LNCAP (cell line): ENCODE data around the gene TTLL11.

ENCODE experiments used
- CTCF ChIP-seq: fragments of 450-650 bp; IDR thresholded peaks from 2 replicates; pipeline ENCODE4 v1.5.1; 2017; ENCODE audit warnings: mild to moderate bottlenecking

TTLL11 gene

DNA sequence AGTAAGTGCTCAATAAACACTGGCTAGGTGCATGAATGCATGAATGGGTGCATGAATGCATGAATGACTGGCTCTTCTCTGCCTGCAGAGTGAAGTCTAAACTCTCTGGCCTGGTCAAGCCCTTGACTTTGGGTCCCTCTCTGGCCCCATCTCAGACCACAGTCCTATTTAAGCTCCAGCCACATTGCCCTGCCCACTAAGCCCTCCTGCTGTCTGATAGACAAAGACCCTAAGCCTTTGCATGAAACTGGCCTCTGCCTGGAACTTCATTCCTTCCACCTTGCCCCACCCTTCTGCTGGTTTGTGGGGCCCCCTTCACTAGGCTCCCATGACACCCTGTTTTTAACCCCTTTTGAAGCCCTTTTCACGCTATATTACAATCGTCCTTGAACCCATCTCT lies 202.4 kb downstream of the TTLL11 start:
- no peak for TF ChIP-seq CTCF

DNA sequence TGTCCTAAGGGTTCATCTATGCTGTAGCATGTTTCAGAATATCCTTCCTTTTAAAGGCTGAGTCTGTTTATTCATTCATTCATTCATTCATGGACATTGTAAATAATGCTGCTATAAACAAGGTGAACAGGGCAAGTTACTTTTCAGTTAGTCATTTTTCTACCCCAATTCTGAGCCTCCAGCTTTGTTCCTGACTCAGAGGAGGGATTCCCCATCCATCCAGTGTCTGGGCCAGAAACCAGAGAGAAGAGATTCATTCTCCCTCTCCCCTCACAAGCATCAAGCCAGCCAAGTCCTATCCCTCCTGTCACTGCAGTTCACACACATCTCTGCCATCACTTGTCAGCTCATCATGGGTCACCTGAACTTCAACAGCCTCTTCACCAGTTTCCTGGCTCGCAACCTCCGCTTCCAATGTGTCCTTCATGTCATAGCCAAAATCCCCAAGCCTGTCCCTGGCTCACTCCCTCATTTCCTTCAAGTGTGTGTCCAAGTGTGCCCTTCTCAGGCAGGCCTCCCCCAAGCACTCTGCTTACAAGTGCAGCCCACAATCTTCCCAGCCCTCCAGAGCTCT lies 203.0 kb downstream of the TTLL11 start:
- TF ChIP-seq CTCF: no peak

- no peak for TF ChIP-seq CTCF
These were observed 204.7 kb downstream of the TTLL11 start for GRCh38 chr9:121888438-121888775.

GRCh38 chr9:121887553-121888437 lies 205.3 kb downstream of the TTLL11 start:
- no peak for TF ChIP-seq CTCF

- no peak for TF ChIP-seq CTCF
These were observed 206.2 kb downstream of the TTLL11 start for GRCh38 chr9:121886759-121887485.

DNA sequence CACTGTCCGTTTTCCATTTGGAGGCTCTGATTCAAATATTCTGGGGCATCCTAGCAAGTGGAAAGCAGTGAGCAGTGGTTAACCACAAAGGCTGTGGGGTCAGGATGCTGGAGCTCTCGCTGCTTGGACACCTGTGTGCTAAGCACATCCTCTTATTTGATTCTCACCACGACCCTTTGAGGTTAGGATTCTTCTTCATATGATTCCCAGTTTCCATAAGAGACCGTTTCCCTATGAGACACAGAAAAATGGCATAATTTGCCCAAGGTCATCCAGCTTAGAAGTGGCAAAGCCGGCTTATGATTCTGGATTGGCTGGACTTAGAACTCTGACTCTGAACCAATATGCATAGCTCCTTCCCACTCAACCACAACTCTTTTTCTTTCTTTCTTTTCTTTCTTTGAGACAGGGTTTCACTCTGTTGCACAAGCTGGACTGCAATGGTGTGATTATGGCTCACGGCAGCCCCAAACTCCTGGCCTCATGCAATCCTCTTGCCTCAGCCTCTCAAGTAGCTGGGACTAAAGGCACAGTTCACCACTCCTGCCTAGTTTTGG lies 207.7 kb downstream of the TTLL11 start:
- TF ChIP-seq CTCF: no peak

GRCh38 chr9:121884057-121884541 lies 209.0 kb downstream of the TTLL11 start:
- TF ChIP-seq CTCF: no peak
